GM12872 (cell line): ENCODE measurements around the gene PPAN.

Experiments
- TF ChIP-seq, protein P1 (sequence below): IDR thresholded peaks from 3 replicates; pipeline ENCODE4 v1.5.1; 2011; ENCODE audit warnings: low read depth, mild to moderate bottlenecking, low read length, moderate library complexity; ENCODE audit not compliant: insufficient read depth

Gene PPAN

DNA sequence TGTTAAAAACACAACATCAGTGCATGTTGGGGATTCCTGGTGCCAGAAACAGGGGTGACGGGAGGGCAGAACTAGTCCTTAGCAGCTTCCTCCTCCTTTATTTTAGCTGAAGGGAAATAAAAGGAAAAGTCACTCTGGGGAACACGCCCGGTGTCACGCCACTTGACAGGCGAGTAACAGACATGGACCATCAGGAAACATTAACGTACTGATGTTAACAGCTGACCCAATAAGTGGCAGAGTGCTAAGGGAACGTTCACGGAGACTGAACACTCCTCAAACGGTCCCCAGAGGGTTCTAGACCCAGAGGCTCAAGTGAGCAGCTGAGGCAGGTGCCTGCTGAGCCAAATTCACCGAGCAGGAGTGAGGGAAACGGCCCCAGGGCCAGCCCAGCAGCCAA, 27.4 kb downstream of the PPAN start:
- TF ChIP-seq, protein P1, sequence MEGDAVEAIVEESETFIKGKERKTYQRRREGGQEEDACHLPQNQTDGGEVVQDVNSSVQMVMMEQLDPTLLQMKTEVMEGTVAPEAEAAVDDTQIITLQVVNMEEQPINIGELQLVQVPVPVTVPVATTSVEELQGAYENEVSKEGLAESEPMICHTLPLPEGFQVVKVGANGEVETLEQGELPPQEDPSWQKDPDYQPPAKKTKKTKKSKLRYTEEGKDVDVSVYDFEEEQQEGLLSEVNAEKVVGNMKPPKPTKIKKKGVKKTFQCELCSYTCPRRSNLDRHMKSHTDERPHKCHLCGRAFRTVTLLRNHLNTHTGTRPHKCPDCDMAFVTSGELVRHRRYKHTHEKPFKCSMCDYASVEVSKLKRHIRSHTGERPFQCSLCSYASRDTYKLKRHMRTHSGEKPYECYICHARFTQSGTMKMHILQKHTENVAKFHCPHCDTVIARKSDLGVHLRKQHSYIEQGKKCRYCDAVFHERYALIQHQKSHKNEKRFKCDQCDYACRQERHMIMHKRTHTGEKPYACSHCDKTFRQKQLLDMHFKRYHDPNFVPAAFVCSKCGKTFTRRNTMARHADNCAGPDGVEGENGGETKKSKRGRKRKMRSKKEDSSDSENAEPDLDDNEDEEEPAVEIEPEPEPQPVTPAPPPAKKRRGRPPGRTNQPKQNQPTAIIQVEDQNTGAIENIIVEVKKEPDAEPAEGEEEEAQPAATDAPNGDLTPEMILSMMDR: no peak

DNA sequence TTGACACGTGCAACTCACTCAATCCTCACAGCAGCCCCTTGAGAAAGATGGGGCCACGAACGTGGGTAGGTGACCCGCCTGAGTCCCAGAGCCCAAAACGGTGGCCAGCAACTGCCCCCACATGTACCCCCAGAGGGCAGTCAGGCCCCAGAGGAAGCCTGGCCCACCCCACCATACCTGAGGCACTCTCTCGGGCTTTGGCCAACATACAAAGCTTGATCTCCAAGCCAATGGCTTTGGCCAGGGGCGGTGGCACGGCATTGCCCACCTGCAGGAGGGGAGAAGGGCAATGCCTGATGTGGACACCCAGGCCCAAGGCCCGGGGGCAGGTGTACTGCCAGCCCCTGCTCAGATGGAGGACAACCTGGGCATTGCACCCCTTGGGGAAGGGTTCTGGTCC, 27.9 kb downstream of the PPAN start:
- TF ChIP-seq, protein P1: no peak

DNA sequence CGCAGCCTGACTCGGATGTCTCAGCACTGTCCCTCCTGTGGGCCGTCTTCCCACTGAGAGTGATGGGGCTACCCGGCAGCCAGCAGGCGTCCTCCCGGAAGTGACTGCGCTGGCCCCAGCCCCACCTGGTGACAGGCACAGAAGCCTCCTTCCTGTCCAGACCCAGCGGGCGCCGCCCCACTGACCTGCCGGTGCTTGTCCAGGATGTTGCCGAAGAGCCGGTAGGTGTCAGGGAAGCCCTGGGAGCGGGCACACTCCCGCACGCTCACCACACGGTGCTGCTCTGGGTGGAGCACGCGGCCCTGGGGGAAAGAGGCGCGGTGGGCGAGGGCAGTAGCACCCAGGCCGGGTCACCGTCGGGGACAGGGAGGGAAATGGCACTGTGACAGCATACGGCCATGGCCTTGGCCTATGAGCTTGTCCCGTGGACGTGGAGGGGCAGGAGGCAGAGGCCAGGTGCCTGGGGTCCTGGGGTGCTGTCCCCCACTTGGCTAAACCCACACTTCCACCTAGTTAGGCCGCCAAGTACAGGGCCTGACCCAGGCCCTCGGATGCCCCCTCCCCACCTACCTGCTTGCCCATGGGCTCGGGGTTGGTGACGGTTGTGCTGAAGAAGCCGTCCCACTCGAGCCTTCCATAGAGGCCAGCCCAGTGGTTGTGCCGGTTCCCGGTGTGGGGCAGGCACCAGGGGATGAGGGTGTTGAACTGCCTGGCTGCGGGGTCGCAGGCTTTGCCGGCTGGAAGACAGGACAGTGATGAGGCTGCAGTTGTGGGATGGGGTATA, 29.6 kb downstream of the PPAN start:
- TF ChIP-seq, protein P1: no peak

DNA sequence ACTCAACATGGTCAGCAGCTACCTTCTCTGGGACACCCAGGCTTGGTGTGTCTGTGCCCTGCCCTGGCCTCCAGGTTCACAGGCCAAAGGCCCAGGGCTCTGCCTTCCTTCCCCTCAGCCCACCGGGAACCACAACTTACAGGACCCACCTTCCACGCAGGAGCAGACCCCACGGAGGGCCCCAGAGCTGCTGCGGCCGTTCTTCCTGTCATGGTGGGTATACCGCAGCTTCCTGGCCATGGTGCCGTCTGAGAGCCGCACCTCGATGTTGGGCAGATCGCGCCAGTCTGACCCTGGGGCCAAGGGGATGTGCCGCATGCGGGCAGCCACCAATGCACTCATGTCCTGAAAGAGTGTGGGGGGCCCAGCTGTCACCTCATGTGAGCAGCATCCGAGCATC, 30.8 kb downstream of the PPAN start:
- TF ChIP-seq, protein P1: no peak

DNA sequence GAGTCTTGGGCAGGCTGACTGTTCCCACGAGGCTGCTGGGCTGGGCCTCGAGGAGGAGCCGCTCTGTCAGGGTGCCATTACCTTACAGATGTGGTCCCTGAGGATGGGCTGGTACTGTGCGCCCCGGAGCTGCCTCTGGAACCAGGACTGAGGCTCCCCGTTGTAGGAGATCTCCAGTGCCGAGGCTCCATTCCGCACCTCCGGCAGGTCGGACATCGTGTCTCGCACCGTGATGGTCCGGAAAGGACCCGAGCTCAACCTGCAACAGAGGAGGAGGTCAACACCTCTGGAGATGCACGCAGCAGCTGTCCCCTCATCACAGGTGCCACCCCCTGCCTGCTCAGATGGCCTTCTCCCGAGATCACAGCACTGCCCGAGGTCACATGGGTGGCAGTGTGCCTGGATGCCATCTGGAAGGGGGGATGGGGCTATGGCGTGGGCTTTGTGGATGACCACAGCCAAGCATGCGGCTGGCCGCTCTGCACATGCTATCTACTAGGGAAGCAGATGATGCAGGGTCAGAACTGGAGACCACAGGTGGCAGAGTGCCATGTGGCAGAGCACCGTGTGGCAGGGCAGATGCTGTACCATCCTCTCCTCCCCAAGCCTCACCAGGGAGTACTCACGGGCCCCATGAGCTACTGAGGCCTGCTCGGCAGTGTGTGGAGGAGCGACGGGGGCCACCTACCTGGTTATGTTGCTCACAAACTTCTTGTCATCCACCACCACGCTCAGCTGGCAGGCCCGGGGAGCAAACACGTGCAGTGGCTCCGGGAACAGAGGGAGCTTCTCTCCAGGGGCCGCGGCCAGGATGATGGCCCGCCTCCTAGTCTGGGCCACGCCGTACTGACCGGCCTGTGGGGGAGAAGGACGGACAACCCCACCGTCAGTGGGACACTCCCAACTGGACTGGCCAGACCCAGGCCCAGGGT, 31.9 kb downstream of the PPAN start:
- TF ChIP-seq, protein P1: no peak

DNA sequence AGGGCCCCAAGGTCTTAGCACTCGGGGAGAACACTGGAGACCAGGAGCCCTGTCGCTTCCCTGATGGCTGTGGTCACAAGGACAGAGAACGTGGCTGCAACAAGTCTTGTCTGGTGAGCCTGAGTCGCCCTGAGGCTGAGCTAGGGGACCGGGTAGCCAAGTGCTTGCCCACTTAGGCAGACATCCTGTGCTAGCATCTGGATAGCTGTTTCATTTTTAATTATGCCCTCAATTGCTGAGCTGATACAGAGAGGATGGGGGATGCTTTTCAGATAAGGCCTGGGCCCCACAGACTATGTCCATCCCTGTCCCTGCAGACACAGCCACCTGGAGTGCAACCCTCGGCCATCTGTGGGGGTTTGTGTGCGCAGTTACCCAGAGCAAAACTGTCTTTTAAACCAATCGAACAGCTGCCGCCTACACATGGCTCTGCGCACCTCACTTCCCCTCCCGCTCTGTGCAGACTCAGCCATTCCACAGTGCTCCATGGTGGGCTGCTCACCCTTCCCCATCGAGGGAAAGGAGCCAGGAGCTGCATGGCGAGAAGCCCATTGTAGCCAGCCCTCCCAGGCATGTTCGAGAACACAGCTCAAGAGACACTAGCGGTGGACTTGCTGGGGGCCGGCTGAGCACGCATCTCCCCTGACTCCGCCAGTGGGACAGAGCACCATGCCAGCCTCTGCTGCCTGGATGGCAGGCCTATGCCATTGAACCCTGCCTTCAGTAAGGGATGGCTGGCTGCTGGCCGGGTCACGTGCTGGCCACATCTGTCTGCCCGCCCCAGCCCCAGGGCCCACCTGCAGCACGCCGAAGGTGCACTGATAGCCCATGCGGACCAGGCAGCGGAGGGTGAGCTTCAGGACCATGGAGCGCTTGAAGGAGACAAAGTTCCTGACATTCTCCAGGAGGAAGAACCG, 33.0 kb downstream of the PPAN start:
- TF ChIP-seq, protein P1: no peak
